OCI-LY3 (cell line): Measurements from ENCODE around the gene DENND1A.

Source experiments
- H2AFZ ChIP-seq: fragments of 200-600, 300-600 bp; shearing (Covaris generic); 2 replicates; pipeline ENCODE4 v1.6.0; 2014; ENCODE audit warnings: antibody characterized with exemption, low read depth, low read length
- H3K27ac ChIP-seq: fragments of 200-600, 300-600 bp; sonication (generic); 2 replicates; pipeline ENCODE4 v1.5.1; 2014; ENCODE audit warnings: mild to moderate bottlenecking, low read length, moderate library complexity, mixed read lengths
- H3K27me3 ChIP-seq: fragments of 200-600, 300-600 bp; sonication (generic); 2 replicates; pipeline ENCODE4 v1.6.1; 2014; ENCODE audit warnings: low read depth, low read length, mixed read lengths
- H3K36me3 ChIP-seq: fragments of 200-600, 300-600 bp; sonication (generic); replicated peaks from 2 replicates; pipeline ENCODE3; 2014; ENCODE audit warnings: low read depth, low read length, mixed read lengths
- H3K4me1 ChIP-seq: fragments of 300-600, 200-600 bp; sonication (generic); 2 replicates; pipeline ENCODE4 v1.6.1; 2014; ENCODE audit warnings: low read length, mixed read lengths
- H3K4me2 ChIP-seq: fragments of 200-600, 300-600 bp; sonication (generic); 2 replicates; pipeline ENCODE4 v1.6.1; 2014; ENCODE audit warnings: low read length, mixed read lengths
- H3K4me3 ChIP-seq: fragments of 300-600, 200-600 bp; sonication (generic); 2 replicates; pipeline ENCODE4 v1.5.1; 2014; ENCODE audit warnings: antibody characterized with exemption, mild to moderate bottlenecking, low read length, moderate library complexity
- H3K79me2 ChIP-seq: fragments of 300-600, 200-600 bp; shearing (Covaris generic); 2 replicates; pipeline ENCODE4 v1.6.1; 2014; ENCODE audit warnings: mild to moderate bottlenecking, low read length, mixed read lengths
- H3K9ac ChIP-seq: fragments of 300-600, 200-600 bp; shearing (Covaris generic); 2 replicates; pipeline ENCODE4 v1.6.0; 2014; ENCODE audit warnings: mild to moderate bottlenecking, low read length, moderate library complexity
- H3K9me3 ChIP-seq: fragments of 200-600, 300-600 bp; shearing (Covaris generic); 2 replicates; pipeline ENCODE4 v1.6.1; 2014; ENCODE audit warnings: low read length, mixed read lengths; ENCODE audit not compliant: insufficient read depth
- H4K20me1 ChIP-seq: fragments of 200-600, 300-600 bp; sonication (generic); 2 replicates; pipeline ENCODE4 v1.6.1; 2016; ENCODE audit warnings: low read length, mixed read lengths; ENCODE audit not compliant: insufficient read depth
- CTCF ChIP-seq: fragments of 200-600, 300-600 bp; sonication (generic); IDR thresholded peaks from 2 replicates; pipeline ENCODE4 v1.5.1; 2014; ENCODE audit warnings: antibody characterized with exemption, low read length, low read depth
- EZH2phosphoT487 ChIP-seq: fragments of 200-600 bp; shearing (Covaris generic); IDR thresholded peaks from 2 replicates; pipeline ENCODE4 v1.6.1; 2018; ENCODE audit warnings: antibody characterized with exemption, mixed run types, low read depth

The DENND1A gene

GRCh38 chr9:123465304-123465703, 464.6 kb downstream of the DENND1A start:
- Histone ChIP-seq H3K27ac (no peak overlapping the region), H3K9me3 (no peaks in the 10 kb centered on the region), H3K4me3 (no peak overlapping the region), H3K27me3 (no peaks in the 10 kb centered on the region), H3K36me3 (peaks cover 3% of the 10 kb centered on the region), H4K20me1 (no peaks in the 10 kb centered on the region; the same call in 1 of the 2 replicates), H3K4me2 (no peak overlapping the region), H3K4me1 (no peaks in the 10 kb centered on the region), H3K9ac (no peak overlapping the region), H3K79me2 (no peaks in the 10 kb centered on the region), H2AFZ (no peak overlapping the region)
- TF ChIP-seq EZH2phosphoT487 = no peak
- TF ChIP-seq CTCF = no peak

- Histone ChIP-seq H3K9me3 (no peaks in the 10 kb centered on the region), H3K27ac (no peak overlapping the region), H3K4me3 (no peak overlapping the region), H3K9ac (no peak overlapping the region), H3K27me3 (no peaks in the 10 kb centered on the region), H3K79me2 (no peaks in the 10 kb centered on the region), H4K20me1 (no peaks in the 10 kb centered on the region; the same call in 1 of the 2 replicates), H3K4me2 (no peak overlapping the region), H2AFZ (no peak overlapping the region), H3K36me3 (peaks cover 12% of the 10 kb centered on the region), H3K4me1 (no peaks in the 10 kb centered on the region)
- no peak for TF ChIP-seq CTCF
- no peak for TF ChIP-seq EZH2phosphoT487
Observed at GRCh38 chr9:123460091-123460490, 469.8 kb downstream of the DENND1A start.

GRCh38 chr9:123457583-123457982, 472.3 kb downstream of the DENND1A start:
- Histone ChIP-seq H3K27me3 (no peaks in the 10 kb centered on the region), H3K36me3 (peaks cover 9% of the 10 kb centered on the region), H3K4me3 (no peak overlapping the region), H3K9me3 (no peaks in the 10 kb centered on the region), H4K20me1 (peaks cover 4% of the 10 kb centered on the region; the same call in 1 of the 2 replicates), H3K4me2 (no peak overlapping the region), H3K79me2 (no peaks in the 10 kb centered on the region), H3K9ac (no peak overlapping the region), H2AFZ (no peak overlapping the region), H3K27ac (no peak overlapping the region), H3K4me1 (no peaks in the 10 kb centered on the region)
- TF ChIP-seq CTCF (no peak), EZH2phosphoT487 (no peak)

- H3K9me3 ChIP-seq = no peaks in the 10 kb centered on the region
- no peak overlapping the region for H2AFZ ChIP-seq
- H3K4me2 ChIP-seq = no peak overlapping the region
- no peak for TF ChIP-seq CTCF
- TF ChIP-seq EZH2phosphoT487 = no peak
- H3K4me3 ChIP-seq = no peak overlapping the region
- H3K27me3 ChIP-seq = no peaks in the 10 kb centered on the region
- H3K9ac ChIP-seq = no peak overlapping the region
- H4K20me1 ChIP-seq = peaks cover 4% of the 10 kb centered on the region; the same call in 1 of the 2 replicates
- H3K27ac ChIP-seq = no peak overlapping the region
- peaks cover 14% of the 10 kb centered on the region for H3K36me3 ChIP-seq
- H3K4me1 ChIP-seq = no peaks in the 10 kb centered on the region
- H3K79me2 ChIP-seq = no peaks in the 10 kb centered on the region
Observed at GRCh38 chr9:123456011-123456410, 473.9 kb downstream of the DENND1A start.
